Heart left ventricle (tissue), 16 donors: Measurements from ENCODE around the gene ATPAF2. TPM values are rescaled to one million over a fixed set of nuclear protein-coding genes. Genes with fewer than 3 reads are reported as not detected.

Experiments used
- ATAC-seq, 4 donors: fragments of 200-7000 bp; cut with Tn5 transposase; one replicate each; pipeline ENCODE4 v1.9.1; 2020 to 2022; ENCODE audit warnings: moderate library complexity in 4 of 4, mild to moderate bottlenecking in 3 of 4, moderate number of reproducible peaks in 1 of 4
- DNase-seq, 5 donors: peaks; one replicate each; pipeline ENCODE4 v3.0.0-alpha.2; 2020
- H3K27ac ChIP-seq, 12 donors: fragments of 200-600 bp; sonication (generic) in 4 of 12; one replicate each; pipeline versions ENCODE4 v1.5.0 to v1.8.0; 2016 to 2022; ENCODE audit warnings: mild to moderate bottlenecking in 2 of 12
- H3K27me3 ChIP-seq, 9 donors: fragments of 200-600 bp; sonication (generic) in 2 of 9; one replicate each; pipeline versions ENCODE4 v1.5.1 to v1.8.0; 2016 to 2022; ENCODE audit warnings: mild to moderate bottlenecking in 3 of 9
- H3K36me3 ChIP-seq, 9 donors: fragments of 200-600 bp; sonication (generic) in 2 of 9; one replicate each; pipeline versions ENCODE4 v1.5.0 to v1.8.0; 2018 to 2022; ENCODE audit warnings: mild to moderate bottlenecking in 2 of 9
- H3K4me1 ChIP-seq, 12 donors: fragments of 200-600 bp; sonication (generic) in 4 of 12; one replicate each; pipeline versions ENCODE4 v1.5.0 to v1.8.0; 2016 to 2022; ENCODE audit warnings: mild to moderate bottlenecking in 3 of 12
- H3K4me3 ChIP-seq, 12 donors: fragments of 200-600 bp; sonication (generic) in 4 of 12; one replicate each; pipeline versions ENCODE4 v1.5.0 to v1.8.0; 2017 to 2022; ENCODE audit warnings: mild to moderate bottlenecking in 9 of 12, moderate library complexity in 4 of 12
- H3K9me3 ChIP-seq, 12 donors: fragments of 200-600 bp; sonication (generic) in 4 of 12; one replicate each; pipeline versions ENCODE4 v1.5.0 to v1.8.0; 2016 to 2022; ENCODE audit warnings: mild to moderate bottlenecking in 1 of 12
- CTCF ChIP-seq, 12 donors: fragments of 200-600 bp; sonication (generic) in 4 of 12; IDR thresholded peaks; one replicate each; pipeline versions ENCODE4 v1.5.0 to v1.8.0; 2018 to 2022; ENCODE audit warnings: antibody characterized with exemption in 12 of 12, mild to moderate bottlenecking in 5 of 12
- POLR2A ChIP-seq, 2 donors: fragments of 450-650 bp; IDR thresholded peaks; one replicate each; pipeline ENCODE4 v1.6.1; 2017; ENCODE audit warnings: antibody characterized with exemption in 2 of 2, mild to moderate bottlenecking in 2 of 2, moderate library complexity in 2 of 2
- WGBS, 4 donors: extraction: QIAGEN DNeasy Blood & Tissue Kit in 2 of 4; methylation state at CpG; one replicate each; pipeline versions ENCODE4 v1.1.5 to v1.1.7; 2013 to 2018; 5-methylcytosine and 5-hydroxymethylcytosine counted together
- intact Hi-C, 10 donors: fragments of 100-400 bp; cut with DNase I; formaldehyde crosslinking; loops; one replicate each; pipeline versions ENCODE4 v1.11.1 to v1.14.2; 2022
- polyA plus RNA-seq, 2 donors: library from polyadenylated mRNA; stranded (reverse); fragments of 200-250 nt; gene quantifications; one replicate each; pipeline ENCODE4 v1.2.3, GENCODE V29; 2013
- total RNA-seq, 9 donors: library from RNA; depleted of rRNA in 2 of 9; stranded (reverse); fragments of >200 nt in 2 of 9; fragmentation: NEBNext Ultra II Directional in 3 of 9; extraction: Animal tissue kit (Norgen Biotek cat#: 25700) in 3 of 9; gene quantifications; one replicate each; pipeline versions ENCODE4 v1.1.0 to v1.2.4, GENCODE V29; 2016 to 2023
- donor health status: ischemic (EF 13 %, LVEDD 7.1; RV severe dilation, severe dysfunction).
- donor health status: healthy with polysubstance abuse.
- donor health status: DM: no; HTN: yes; CAD: no.
- donor health status: DM: no; HTN: no; CAD: no.
- donor health status: ischemic (EF 25% LVEDD 6.9; RV normal size, moderate dysfunction).
- donor health status: ischemic (EF 25% LVEDD 5.7; RV mildly dilated, moderate dysfunction).
- donor health status: healthy.
- donor health status: DM: yes; HTN: yes; CAD: no.
- donor health status: ischemic (EF 35%, LVEDD 5.7; RV mildly dilated, moderate dysfunction).
- donor health status: nonischemic (EF 11% LVEDD 7.7; RV severe dilation, severe dysfunction).
- donor health status: DM: yes; HTN: yes; CAD: no.
- donor health status: PGD.
- donor health status: ischemic (EF 29% LVEDD 5.4; RV normal size, mild dysfunction).
- donor health status: nonischemic (EF 23%, LVEDD 6.1; RV moderate dilation, normal function).

The ATPAF2 gene
- total and polyA plus RNA-seq, 11 donors: 25.6 to 51.4 (median 37.6) TPM

DNA sequence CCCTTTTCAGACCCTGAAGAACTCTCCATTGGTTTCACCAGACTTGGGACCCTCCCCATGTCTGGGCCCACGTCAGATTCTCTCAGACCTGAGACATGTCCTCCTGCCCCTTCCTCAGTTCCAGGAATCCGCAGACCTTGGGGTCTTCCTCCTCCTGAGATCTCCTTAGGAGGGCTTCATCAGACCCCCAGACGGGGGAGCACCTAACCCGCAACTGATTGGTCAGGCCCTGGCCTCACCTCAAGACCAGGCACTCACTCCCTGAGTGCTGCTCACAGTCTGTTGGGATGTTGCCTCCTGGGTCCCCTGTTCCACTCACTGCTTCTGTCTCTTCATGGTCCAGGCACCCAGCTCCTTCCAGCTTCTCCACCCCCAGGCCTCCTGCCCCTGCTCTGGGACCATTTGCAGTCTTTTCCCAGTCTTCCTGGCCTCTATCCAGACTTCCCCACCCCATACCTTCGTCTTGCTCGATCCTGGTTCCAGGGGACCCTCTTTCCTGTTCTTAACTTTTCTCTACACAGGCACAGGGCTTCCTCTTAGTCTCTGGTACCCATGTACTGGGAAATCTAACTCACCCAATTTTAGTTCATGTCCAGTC is 1.4 kb upstream of the ATPAF2 start:
- H3K27me3 ChIP-seq: no peaks in the 10 kb centered on the region
- intact Hi-C loops: no loop called here
- 17 to 38% (median 26%) methylated on average over 6 of the region's 6 CpGs for WGBS, 4 donors
- peaks cover 0 to 57% (median 32%) of the 10 kb centered on the region in 12 donors for H3K4me1 ChIP-seq
- peak overlapping the region in 7 of 12 donors; percentile 3 to 89 (median 74) for H3K27ac ChIP-seq
- H3K9me3 ChIP-seq: no peaks in the 10 kb centered on the region
- H3K36me3 ChIP-seq: peaks cover 0 to 7% (median 5%) of the 10 kb centered on the region in 9 donors
- H3K4me3 ChIP-seq: peak overlapping the region; percentile 72 to 95 (median 88)
- TF ChIP-seq POLR2A (IDR thresholded peaks at IDR 0.05): no peak
- no peak for TF ChIP-seq CTCF (IDR thresholded peaks at IDR 0.05)
- DNase-seq (no peak), ATAC-seq (no peak)

DNA sequence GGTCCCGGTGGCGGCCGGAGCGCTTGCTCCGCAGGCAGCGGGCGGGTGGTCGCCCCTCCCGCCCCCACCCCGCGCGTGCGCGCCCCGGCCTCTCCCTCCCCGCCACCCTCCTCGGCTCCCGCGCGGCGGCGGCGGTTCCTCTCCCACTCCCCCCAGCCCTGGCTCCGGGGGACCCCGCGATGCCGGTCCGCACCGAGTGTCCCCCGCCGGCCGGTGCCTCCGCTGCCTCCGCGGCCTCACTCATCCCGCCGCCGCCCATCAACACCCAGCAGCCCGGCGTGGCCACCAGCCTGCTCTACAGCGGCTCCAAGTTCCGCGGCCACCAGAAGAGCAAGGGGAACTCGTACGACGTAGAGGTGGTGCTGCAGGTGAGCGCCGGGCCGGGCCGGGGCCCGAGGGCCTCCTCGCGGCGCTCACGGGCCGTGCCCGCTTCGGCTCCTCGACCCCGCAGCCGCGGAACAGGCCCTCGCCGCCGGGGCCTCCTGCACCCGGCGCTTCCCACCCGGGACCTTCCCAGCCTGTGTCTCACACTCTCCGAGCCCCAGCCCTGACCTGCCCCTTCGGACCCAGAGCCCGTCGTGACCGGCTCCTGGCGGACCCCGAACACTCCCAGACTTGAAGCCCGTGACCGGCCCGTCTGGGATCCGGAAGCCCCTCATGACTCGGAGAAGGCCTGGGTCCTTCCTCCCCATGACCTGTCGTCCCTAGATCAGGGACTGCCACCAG is 730 bp upstream of the ATPAF2 start:
- H3K27me3 ChIP-seq: no peaks in the 10 kb centered on the region
- DNase-seq: peak in 3 of 5 donors; percentile 30 to 66 (median 36)
- peak overlapping the region; percentile 72 to 95 (median 88) for H3K4me3 ChIP-seq
- H3K4me1 ChIP-seq: peaks cover 0 to 57% (median 32%) of the 10 kb centered on the region in 12 donors
- H3K36me3 ChIP-seq: peaks cover 0 to under 1% (median 0%) of the 10 kb centered on the region in 9 donors
- H3K9me3 ChIP-seq: no peaks in the 10 kb centered on the region
- WGBS, 4 donors: 0 to 1% (median 1%) methylated on average over 24 to 81 of the region's 81 CpGs
- peak in 2 of 4 donors; percentile 60 to 64 for ATAC-seq
- intact Hi-C loops: loop anchor here in 9 of 10 donors (2.0 to 10.0 kb wide), 11 partner anchors 47 to 685 kb away; partner anchors contain the start of genes DRC3 (in 3 of the 9), TOM1L2 (in 3 of the 9) and RAI1 (in 2 of the 9)
- TF ChIP-seq POLR2A (IDR thresholded peaks at IDR 0.05): no peak
- TF ChIP-seq CTCF (IDR thresholded peaks at IDR 0.05): no peak
- H3K27ac ChIP-seq: peak overlapping the region; percentile 68 to 89 (median 75)

- 8 to 14% (median 11%) methylated on average over 9 to 13 of the region's 13 CpGs for WGBS, 4 donors
- Histone ChIP-seq H3K27ac (peak overlapping the region in 11 of 12 donors; percentile 45 to 89 (median 72)), H3K4me3 (peak overlapping the region; percentile 72 to 95 (median 88)), H3K9me3 (no peaks in the 10 kb centered on the region), H3K36me3 (no peaks in the 10 kb centered on the region), H3K27me3 (no peaks in the 10 kb centered on the region), H3K4me1 (peaks cover 0 to 52% (median 32%) of the 10 kb centered on the region in 12 donors)
- TF ChIP-seq POLR2A (IDR thresholded peaks at IDR 0.05): no peak
- no peak for TF ChIP-seq CTCF (IDR thresholded peaks at IDR 0.05)
- intact Hi-C loops: loop anchor here in 9 of 10 donors (2.0 to 10.0 kb wide), 11 partner anchors 46 to 683 kb away; partner anchors contain the start of genes DRC3 (in 3 of the 9), TOM1L2 (in 3 of the 9) and RAI1 (in 2 of the 9)
- ATAC-seq (no peak), DNase-seq (no peak)
Observed at GRCh38 chr17:18038149-18038850, 668 bp downstream of the ATPAF2 start.
